ENCODE results near the gene USE1.

The USE1 gene

DNA sequence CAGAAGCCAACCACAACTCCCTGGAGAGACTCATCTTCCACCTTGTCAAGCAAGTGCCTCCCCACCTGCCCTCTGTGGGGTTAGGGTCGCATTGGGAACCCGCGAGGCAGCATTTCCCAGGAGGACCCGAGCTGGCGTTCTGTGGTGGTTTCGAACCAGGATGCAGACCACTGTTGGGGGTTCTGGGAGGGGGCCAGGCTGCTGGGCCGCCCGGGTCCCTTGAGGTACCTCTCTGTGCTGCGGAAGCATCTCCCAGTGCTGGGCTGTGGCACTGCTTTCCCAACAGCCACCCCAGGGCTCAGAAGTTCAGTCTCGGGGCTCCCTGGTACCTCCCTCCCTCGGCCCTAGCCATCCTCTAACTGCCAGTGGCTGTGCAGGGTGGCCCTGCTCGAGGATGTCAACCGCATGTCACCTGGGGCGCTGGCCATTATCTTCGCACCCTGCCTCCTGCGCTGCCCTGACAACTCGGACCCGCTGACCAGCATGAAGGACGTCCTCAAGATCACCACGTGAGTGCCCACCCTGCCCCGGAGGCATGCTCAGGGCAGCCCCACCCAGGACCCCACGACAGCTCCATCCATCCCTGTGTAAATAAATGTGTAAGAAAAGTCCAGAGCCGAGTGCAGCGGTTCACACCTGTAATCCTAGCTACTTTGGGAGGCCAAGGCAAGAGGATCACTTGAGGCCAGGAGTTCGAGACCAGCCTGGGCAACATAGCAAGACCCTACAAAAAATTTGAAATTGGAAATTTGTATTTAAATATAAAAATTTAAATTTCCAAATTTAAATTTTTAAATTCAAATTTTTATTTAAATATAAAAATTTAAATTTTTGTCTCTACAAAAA is 8.2 kb upstream of the USE1 start:
- Histone ChIP-seq H3K27ac (ENCODE audit: low read depth, low read length, severe bottlenecking) (no peak overlapping the region), H3K4me3 (ENCODE audit: extremely low read depth, insufficient read depth, low read length, poor library complexity, severe bottlenecking) (no peak overlapping the region), H3K9me3 (ENCODE audit: control insufficient read depth, low read length) (no peaks in the 10 kb centered on the region), H3K36me3 (ENCODE audit: control insufficient read depth, insufficient read depth, low read length) (peaks cover 85% of the 10 kb centered on the region), H3K4me1 (ENCODE audit: control insufficient read depth, insufficient read depth, low read length, poor library complexity, severe bottlenecking) (no peaks in the 10 kb centered on the region)
- WGBS, 2 experiments (ENCODE audit: insufficient coverage in 2 of 2): 97 to 98% methylated on average over 20 to 21 of the region's 25 CpGs

- no peak overlapping the region for H3K4me3 ChIP-seq (ENCODE audit: extremely low read depth, insufficient read depth, low read length, poor library complexity, severe bottlenecking)
- H3K9me3 ChIP-seq (ENCODE audit: control insufficient read depth, low read length): no peaks in the 10 kb centered on the region
- peaks cover 70% of the 10 kb centered on the region for H3K36me3 ChIP-seq (ENCODE audit: control insufficient read depth, insufficient read depth, low read length)
- H3K27ac ChIP-seq (ENCODE audit: low read depth, low read length, severe bottlenecking): no peak overlapping the region
- peaks cover under 1% of the 10 kb centered on the region for H3K4me1 ChIP-seq (ENCODE audit: control insufficient read depth, insufficient read depth, low read length, poor library complexity, severe bottlenecking)
- 64 to 69% methylated on average over 20 to 21 of the region's 28 CpGs for WGBS, 2 experiments (ENCODE audit: insufficient coverage in 2 of 2)
These were observed 5.8 kb upstream of the USE1 start for GRCh38 chr19:17209126-17210036.

GRCh38 chr19:17210296-17210695 is 4.9 kb upstream of the USE1 start:
- Histone ChIP-seq H3K36me3 (ENCODE audit: control insufficient read depth, insufficient read depth, low read length) (peaks cover 67% of the 10 kb centered on the region), H3K4me3 (ENCODE audit: extremely low read depth, insufficient read depth, low read length, poor library complexity, severe bottlenecking) (no peak overlapping the region), H3K4me1 (ENCODE audit: control insufficient read depth, insufficient read depth, low read length, poor library complexity, severe bottlenecking) (peaks cover 5% of the 10 kb centered on the region), H3K27ac (ENCODE audit: low read depth, low read length, severe bottlenecking) (no peak overlapping the region), H3K9me3 (ENCODE audit: control insufficient read depth, low read length) (no peaks in the 10 kb centered on the region)
- 96 to 97% methylated on average over 13 to 14 of the region's 14 CpGs for WGBS, 2 experiments (ENCODE audit: insufficient coverage in 2 of 2)

GRCh38 chr19:17211547-17212446 is 3.4 kb upstream of the USE1 start:
- WGBS, 2 experiments (ENCODE audit: insufficient coverage in 2 of 2): 94 to 98% methylated on average over 39 to 52 of the region's 58 CpGs
- no peaks in the 10 kb centered on the region for H3K9me3 ChIP-seq (ENCODE audit: control insufficient read depth, low read length)
- no peak overlapping the region for H3K27ac ChIP-seq (ENCODE audit: low read depth, low read length, severe bottlenecking)
- peaks cover 5% of the 10 kb centered on the region for H3K4me1 ChIP-seq (ENCODE audit: control insufficient read depth, insufficient read depth, low read length, poor library complexity, severe bottlenecking)
- H3K36me3 ChIP-seq (ENCODE audit: control insufficient read depth, insufficient read depth, low read length): peaks cover 64% of the 10 kb centered on the region
- no peak overlapping the region for H3K4me3 ChIP-seq (ENCODE audit: extremely low read depth, insufficient read depth, low read length, poor library complexity, severe bottlenecking)

DNA sequence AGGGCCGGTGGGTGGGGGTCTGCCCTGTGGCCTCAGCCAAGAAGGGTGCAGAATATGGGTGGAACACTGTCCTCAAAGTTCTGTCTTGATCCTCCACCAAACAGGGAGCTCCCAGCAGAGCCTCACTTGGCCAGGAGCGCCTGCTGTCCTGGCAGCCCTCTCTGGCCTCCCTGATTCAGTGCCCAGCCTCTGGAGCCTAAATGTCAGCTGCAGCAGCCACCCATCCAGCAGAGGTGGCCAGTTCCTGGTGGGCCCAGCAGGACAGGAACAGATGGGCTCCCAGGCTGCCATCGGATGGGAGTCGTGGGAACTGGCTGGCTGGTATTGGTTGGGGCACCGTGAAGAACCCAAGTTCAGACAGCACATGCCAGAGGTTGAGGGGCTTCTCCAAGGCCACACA is 1.8 kb upstream of the USE1 start:
- WGBS, 2 experiments (ENCODE audit: insufficient coverage in 2 of 2): 93 to 95% methylated on average over 3 to 5 of the region's 5 CpGs
- H3K27ac ChIP-seq (ENCODE audit: low read depth, low read length, severe bottlenecking): no peak overlapping the region
- H3K4me3 ChIP-seq (ENCODE audit: extremely low read depth, insufficient read depth, low read length, poor library complexity, severe bottlenecking): no peak overlapping the region
- H3K36me3 ChIP-seq (ENCODE audit: control insufficient read depth, insufficient read depth, low read length): peaks cover 61% of the 10 kb centered on the region
- peaks cover 5% of the 10 kb centered on the region for H3K4me1 ChIP-seq (ENCODE audit: control insufficient read depth, insufficient read depth, low read length, poor library complexity, severe bottlenecking)
- no peaks in the 10 kb centered on the region for H3K9me3 ChIP-seq (ENCODE audit: control insufficient read depth, low read length)

- H3K9me3 ChIP-seq (ENCODE audit: control insufficient read depth, low read length): no peaks in the 10 kb centered on the region
- H3K4me3 ChIP-seq (ENCODE audit: extremely low read depth, insufficient read depth, low read length, poor library complexity, severe bottlenecking): peak overlapping the region; percentile 54
- H3K36me3 ChIP-seq (ENCODE audit: control insufficient read depth, insufficient read depth, low read length): peaks cover 55% of the 10 kb centered on the region
- H3K4me1 ChIP-seq (ENCODE audit: control insufficient read depth, insufficient read depth, low read length, poor library complexity, severe bottlenecking): peaks cover 5% of the 10 kb centered on the region
- WGBS, 2 experiments (ENCODE audit: insufficient coverage in 2 of 2): 38 to 50% methylated on average over 7 to 15 of the region's 16 CpGs
- peak overlapping the region; percentile 94 for H3K27ac ChIP-seq (ENCODE audit: low read depth, low read length, severe bottlenecking)
These were observed 540 bp upstream of the USE1 start for GRCh38 chr19:17214508-17215126.

- Histone ChIP-seq H3K36me3 (ENCODE audit: control insufficient read depth, insufficient read depth, low read length) (peaks cover 48% of the 10 kb centered on the region), H3K27ac (ENCODE audit: low read depth, low read length, severe bottlenecking) (no peak overlapping the region), H3K4me1 (ENCODE audit: control insufficient read depth, insufficient read depth, low read length, poor library complexity, severe bottlenecking) (peaks cover 9% of the 10 kb centered on the region), H3K4me3 (ENCODE audit: extremely low read depth, insufficient read depth, low read length, poor library complexity, severe bottlenecking) (peak overlapping the region; percentile 54), H3K9me3 (ENCODE audit: control insufficient read depth, low read length) (no peaks in the 10 kb centered on the region)
- 96 to 97% methylated on average over 11 to 12 of the region's 13 CpGs for WGBS, 2 experiments (ENCODE audit: insufficient coverage in 2 of 2)
These were observed 1.0 kb downstream of the USE1 start for GRCh38 chr19:17216058-17216670.

- 93 to 98% methylated on average over 5 to 8 of the region's 8 CpGs for WGBS, 2 experiments (ENCODE audit: insufficient coverage in 2 of 2)
- peaks cover 9% of the 10 kb centered on the region for H3K4me1 ChIP-seq (ENCODE audit: control insufficient read depth, insufficient read depth, low read length, poor library complexity, severe bottlenecking)
These were observed 4.1 kb downstream of the USE1 start for GRCh38 chr19:17219286-17219685.

DNA sequence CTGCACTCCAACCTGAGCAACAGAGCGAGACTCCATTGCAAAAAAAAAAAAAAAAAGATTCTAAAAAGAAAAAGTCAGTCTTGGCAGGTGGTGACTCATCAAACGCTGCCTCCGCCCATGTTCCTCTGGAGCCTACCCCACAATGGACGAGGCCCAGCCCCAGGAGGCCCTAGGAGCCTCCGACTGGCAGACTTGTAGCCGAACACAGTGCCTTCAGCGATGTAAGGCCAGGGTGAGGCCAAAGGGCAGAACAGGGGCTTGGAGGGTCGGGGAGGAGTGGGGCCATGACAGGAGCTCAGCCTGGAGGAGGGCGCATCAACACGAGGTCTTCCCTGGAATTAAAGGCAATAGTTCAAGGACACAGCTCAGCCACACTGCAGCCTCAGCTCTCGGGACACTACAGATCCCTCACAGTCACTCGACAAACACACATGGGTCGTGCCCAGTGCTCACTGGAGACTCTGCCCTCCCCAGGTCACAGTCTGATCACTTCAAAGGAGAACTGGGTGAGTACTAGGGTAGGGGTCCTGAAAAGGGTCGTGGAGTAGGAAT is 5.1 kb downstream of the USE1 start:
- no peaks in the 10 kb centered on the region for H3K9me3 ChIP-seq (ENCODE audit: control insufficient read depth, low read length)
- 85 to 86% methylated on average over 10 to 13 of the region's 14 CpGs for WGBS, 2 experiments (ENCODE audit: insufficient coverage in 2 of 2)
- peaks cover 3% of the 10 kb centered on the region for H3K4me1 ChIP-seq (ENCODE audit: control insufficient read depth, insufficient read depth, low read length, poor library complexity, severe bottlenecking)
- no peak overlapping the region for H3K27ac ChIP-seq (ENCODE audit: low read depth, low read length, severe bottlenecking)
- H3K36me3 ChIP-seq (ENCODE audit: control insufficient read depth, insufficient read depth, low read length): peaks cover 32% of the 10 kb centered on the region
- no peak overlapping the region for H3K4me3 ChIP-seq (ENCODE audit: extremely low read depth, insufficient read depth, low read length, poor library complexity, severe bottlenecking)

More at GRCh38 chr19:17219286-17219685, 4.1 kb downstream of the USE1 start:
- no peak overlapping the region for H3K4me3 ChIP-seq (ENCODE audit: extremely low read depth, insufficient read depth, low read length, poor library complexity, severe bottlenecking)
- peaks cover 32% of the 10 kb centered on the region for H3K36me3 ChIP-seq (ENCODE audit: control insufficient read depth, insufficient read depth, low read length)
- H3K9me3 ChIP-seq (ENCODE audit: control insufficient read depth, low read length): no peaks in the 10 kb centered on the region
- no peak overlapping the region for H3K27ac ChIP-seq (ENCODE audit: low read depth, low read length, severe bottlenecking)

Data from mesodermal cell (in vitro differentiated cells).